NCI-H1105 (cell line): ENCODE data around the gene NUTM2A.
"Not testable (repeated sequence)": the region's sequence is repeated elsewhere in the genome, so short reads cannot be mapped to it uniquely, and the experiment has no call there.

Experiments
- DNase-seq: peaks from one replicate; lab custom pipeline; 2025; lab: John Stamatoyannopoulos, UW

NUTM2A gene

GRCh38 chr10:87247335-87247734 lies 22.1 kb downstream of the NUTM2A start:
- DNase-seq: not testable (repeated sequence)

GRCh38 chr10:87248818-87249353 lies 23.6 kb downstream of the NUTM2A start:
- DNase-seq: not testable (repeated sequence)

- DNase-seq: not testable (repeated sequence)
Measured at GRCh38 chr10:87280749-87281392, 55.6 kb downstream of the NUTM2A start.
